ENCODE data around the gene SMIM36.

DNA sequence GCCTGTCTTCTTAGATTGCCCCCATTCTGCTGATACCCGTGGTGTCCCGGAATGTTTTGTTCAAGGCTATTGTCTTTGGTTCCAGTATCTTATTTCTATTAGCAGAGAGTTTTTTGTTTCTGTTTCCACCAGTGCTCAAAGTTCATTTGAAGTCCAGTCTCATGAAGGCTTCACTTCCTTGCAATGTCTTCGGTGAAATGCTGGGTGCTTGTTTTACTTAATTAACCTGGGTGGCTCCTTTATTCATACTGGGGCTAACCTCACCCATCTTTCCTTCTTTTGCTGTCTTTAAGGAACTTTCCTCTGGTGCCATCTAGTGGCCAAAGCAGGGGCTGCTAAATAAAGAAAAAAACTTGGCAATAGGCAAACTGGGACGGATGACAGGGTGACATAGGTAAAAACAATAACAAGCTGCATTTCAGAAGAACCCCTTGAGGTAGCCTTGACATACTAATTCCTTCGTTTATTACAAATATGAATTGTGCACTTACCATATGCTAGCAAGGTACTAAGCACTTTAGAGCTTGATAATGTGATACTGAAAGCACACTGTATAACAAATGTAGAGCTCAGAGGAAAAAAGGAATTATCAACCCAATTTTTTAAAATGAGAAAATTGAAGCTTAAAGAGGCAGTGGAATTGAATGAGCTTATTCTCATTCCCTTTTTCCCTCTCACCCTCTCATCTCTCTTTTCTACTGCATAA, 2.8 kb upstream of the SMIM36 start:
- TF ChIP-seq, protein P1, sequence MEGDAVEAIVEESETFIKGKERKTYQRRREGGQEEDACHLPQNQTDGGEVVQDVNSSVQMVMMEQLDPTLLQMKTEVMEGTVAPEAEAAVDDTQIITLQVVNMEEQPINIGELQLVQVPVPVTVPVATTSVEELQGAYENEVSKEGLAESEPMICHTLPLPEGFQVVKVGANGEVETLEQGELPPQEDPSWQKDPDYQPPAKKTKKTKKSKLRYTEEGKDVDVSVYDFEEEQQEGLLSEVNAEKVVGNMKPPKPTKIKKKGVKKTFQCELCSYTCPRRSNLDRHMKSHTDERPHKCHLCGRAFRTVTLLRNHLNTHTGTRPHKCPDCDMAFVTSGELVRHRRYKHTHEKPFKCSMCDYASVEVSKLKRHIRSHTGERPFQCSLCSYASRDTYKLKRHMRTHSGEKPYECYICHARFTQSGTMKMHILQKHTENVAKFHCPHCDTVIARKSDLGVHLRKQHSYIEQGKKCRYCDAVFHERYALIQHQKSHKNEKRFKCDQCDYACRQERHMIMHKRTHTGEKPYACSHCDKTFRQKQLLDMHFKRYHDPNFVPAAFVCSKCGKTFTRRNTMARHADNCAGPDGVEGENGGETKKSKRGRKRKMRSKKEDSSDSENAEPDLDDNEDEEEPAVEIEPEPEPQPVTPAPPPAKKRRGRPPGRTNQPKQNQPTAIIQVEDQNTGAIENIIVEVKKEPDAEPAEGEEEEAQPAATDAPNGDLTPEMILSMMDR (conservative IDR thresholded peaks at IDR 0.05; ENCODE audit: low read length): peak; percentile 97
- TF ChIP-seq EZH2phosphoT487 (IDR thresholded peaks at IDR 0.05; ENCODE audit: borderline replicate concordance): no peak
